GM18520 (cell line): ENCODE results near the gene PKNOX1.
"Not testable (repeated sequence)": the region's sequence is repeated elsewhere in the genome, so short reads cannot be mapped to it uniquely, and the experiment has no call there.

Source experiments
- ATAC-seq: cut with Tn5 transposase; IDR thresholded peaks from one replicate; pipeline ENCODE4 v1.9.1; 2021; ENCODE audit not compliant: unreplicated experiment

The PKNOX1 gene

GRCh38 chr21:43015906-43016540, 41.7 kb downstream of the PKNOX1 start:
- ATAC-seq, result no peak

- no peak for ATAC-seq
Observed at GRCh38 chr21:43016728-43017127, 42.4 kb downstream of the PKNOX1 start.

- ATAC-seq, result no peak
Observed at GRCh38 chr21:43018519-43018918, 44.2 kb downstream of the PKNOX1 start.

- no peak for ATAC-seq
Observed at GRCh38 chr21:43020177-43020576, 45.8 kb downstream of the PKNOX1 start.

GRCh38 chr21:43020771-43021170, 46.4 kb downstream of the PKNOX1 start:
- no peak for ATAC-seq

GRCh38 chr21:43021191-43021590, 46.8 kb downstream of the PKNOX1 start:
- ATAC-seq, result no peak

GRCh38 chr21:43021756-43022600, 47.6 kb downstream of the PKNOX1 start:
- ATAC-seq, result no peak

- no peak for ATAC-seq
Observed at GRCh38 chr21:43023175-43023574, 48.8 kb downstream of the PKNOX1 start.

GRCh38 chr21:43024439-43025136, 50.2 kb downstream of the PKNOX1 start:
- no peak for ATAC-seq

GRCh38 chr21:43025636-43026180, 51.3 kb downstream of the PKNOX1 start:
- no peak for ATAC-seq

- no peak for ATAC-seq
Observed at GRCh38 chr21:43027846-43028731, 53.7 kb downstream of the PKNOX1 start.

GRCh38 chr21:43029785-43030184, 55.4 kb downstream of the PKNOX1 start:
- no peak for ATAC-seq

- no peak for ATAC-seq
Observed at GRCh38 chr21:43031121-43031619, 56.8 kb downstream of the PKNOX1 start.

- no peak for ATAC-seq
Observed at GRCh38 chr21:43034101-43034500, 59.7 kb downstream of the PKNOX1 start.

GRCh38 chr21:43034826-43035225, 60.5 kb downstream of the PKNOX1 start:
- no peak for ATAC-seq

- not testable (repeated sequence) for ATAC-seq
Observed at GRCh38 chr21:43036889-43037288, 62.5 kb downstream of the PKNOX1 start.

GRCh38 chr21:43037918-43038658, 63.7 kb downstream of the PKNOX1 start:
- ATAC-seq, result not testable (repeated sequence)

GRCh38 chr21:43038659-43039044, 64.3 kb downstream of the PKNOX1 start:
- ATAC-seq, result not testable (repeated sequence)

GRCh38 chr21:43042169-43042568, 67.8 kb downstream of the PKNOX1 start:
- not testable (repeated sequence) for ATAC-seq

GRCh38 chr21:43043291-43043690, 68.9 kb downstream of the PKNOX1 start:
- not testable (repeated sequence) for ATAC-seq
